HL-60 (cell line): ENCODE results near the gene GAL3ST1.
"Not testable (repeated sequence)": the region's sequence is repeated elsewhere in the genome, so short reads cannot be mapped to it uniquely, and the experiment has no call there.

Source experiments
- DNase-seq, 2 experiments: peaks; one replicate each; pipeline ENCODE4 v3.0.0-alpha.2; 2010 to 2020; ENCODE audit warnings: low read depth in 1 of 2, low spot score in 1 of 2
- H3K27ac ChIP-seq: fragments of 250-450 bp; sonication (Bioruptor Pico); replicated peaks from 2 replicates; pipeline ENCODE4 v1.5.1; 2020; ENCODE audit warnings: mild to moderate bottlenecking, moderate library complexity
- H3K27me3 ChIP-seq: fragments of 250-450 bp; sonication (Bioruptor Pico); 2 replicates; pipeline ENCODE4 v1.5.1; 2021; ENCODE audit warnings: mild to moderate bottlenecking, moderate library complexity; ENCODE audit not compliant: insufficient read depth, poor library complexity, severe bottlenecking
- H3K4me3 ChIP-seq: replicated peaks from 2 replicates; pipeline ENCODE4 v1.5.1; 2011; ENCODE audit warnings: mild to moderate bottlenecking, control low read depth, low read length; ENCODE audit not compliant: insufficient read depth
- GABPA ChIP-seq: IDR thresholded peaks from 2 replicates; pipeline ENCODE4 v1.6.1; 2012; ENCODE audit warnings: low read depth
- POLR2AphosphoS5 ChIP-seq: IDR thresholded peaks from 2 replicates; pipeline ENCODE4 v1.6.1; 2012; ENCODE audit warnings: low read depth
- SPI1 ChIP-seq: IDR thresholded peaks from 2 replicates; pipeline ENCODE4 v1.6.1; 2012; ENCODE audit warnings: low read depth, mild to moderate bottlenecking, borderline replicate concordance
- TF ChIP-seq, protein P1 (sequence below): IDR thresholded peaks from 2 replicates; pipeline ENCODE4 v1.6.1; 2012; ENCODE audit warnings: low read depth; ENCODE audit not compliant: insufficient replicate concordance
- TF ChIP-seq, protein P2 (sequence below): IDR thresholded peaks from one replicate; pipeline ENCODE4 v1.5.1; 2011; ENCODE audit warnings: low read length, control low read depth, inconsistent platforms; ENCODE audit not compliant: insufficient read depth

GAL3ST1 gene

DNA sequence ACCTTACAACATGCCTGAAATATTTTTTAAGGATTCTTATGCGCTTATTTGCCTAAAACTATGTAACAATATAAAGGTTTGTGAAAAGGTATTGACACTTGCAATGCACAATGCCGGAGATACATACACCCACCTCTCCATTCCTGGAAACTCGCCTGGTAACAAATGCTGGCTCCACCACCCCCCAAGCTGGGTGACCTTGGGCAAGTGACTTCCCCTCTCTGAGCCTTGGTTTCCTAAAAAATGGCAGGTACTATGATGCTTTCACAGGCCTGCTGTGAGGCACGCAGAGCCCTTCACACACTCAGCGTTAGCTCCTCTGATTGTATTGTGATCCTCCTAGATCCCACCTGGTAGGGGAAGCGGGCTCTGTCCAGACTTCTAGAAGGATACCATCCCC lies 2.3 kb downstream of the GAL3ST1 start:
- TF ChIP-seq GABPA, result no peak
- TF ChIP-seq POLR2AphosphoS5, result no peak
- TF ChIP-seq, protein P1, sequence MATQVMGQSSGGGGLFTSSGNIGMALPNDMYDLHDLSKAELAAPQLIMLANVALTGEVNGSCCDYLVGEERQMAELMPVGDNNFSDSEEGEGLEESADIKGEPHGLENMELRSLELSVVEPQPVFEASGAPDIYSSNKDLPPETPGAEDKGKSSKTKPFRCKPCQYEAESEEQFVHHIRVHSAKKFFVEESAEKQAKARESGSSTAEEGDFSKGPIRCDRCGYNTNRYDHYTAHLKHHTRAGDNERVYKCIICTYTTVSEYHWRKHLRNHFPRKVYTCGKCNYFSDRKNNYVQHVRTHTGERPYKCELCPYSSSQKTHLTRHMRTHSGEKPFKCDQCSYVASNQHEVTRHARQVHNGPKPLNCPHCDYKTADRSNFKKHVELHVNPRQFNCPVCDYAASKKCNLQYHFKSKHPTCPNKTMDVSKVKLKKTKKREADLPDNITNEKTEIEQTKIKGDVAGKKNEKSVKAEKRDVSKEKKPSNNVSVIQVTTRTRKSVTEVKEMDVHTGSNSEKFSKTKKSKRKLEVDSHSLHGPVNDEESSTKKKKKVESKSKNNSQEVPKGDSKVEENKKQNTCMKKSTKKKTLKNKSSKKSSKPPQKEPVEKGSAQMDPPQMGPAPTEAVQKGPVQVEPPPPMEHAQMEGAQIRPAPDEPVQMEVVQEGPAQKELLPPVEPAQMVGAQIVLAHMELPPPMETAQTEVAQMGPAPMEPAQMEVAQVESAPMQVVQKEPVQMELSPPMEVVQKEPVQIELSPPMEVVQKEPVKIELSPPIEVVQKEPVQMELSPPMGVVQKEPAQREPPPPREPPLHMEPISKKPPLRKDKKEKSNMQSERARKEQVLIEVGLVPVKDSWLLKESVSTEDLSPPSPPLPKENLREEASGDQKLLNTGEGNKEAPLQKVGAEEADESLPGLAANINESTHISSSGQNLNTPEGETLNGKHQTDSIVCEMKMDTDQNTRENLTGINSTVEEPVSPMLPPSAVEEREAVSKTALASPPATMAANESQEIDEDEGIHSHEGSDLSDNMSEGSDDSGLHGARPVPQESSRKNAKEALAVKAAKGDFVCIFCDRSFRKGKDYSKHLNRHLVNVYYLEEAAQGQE, result no peak
- TF ChIP-seq, protein P2, sequence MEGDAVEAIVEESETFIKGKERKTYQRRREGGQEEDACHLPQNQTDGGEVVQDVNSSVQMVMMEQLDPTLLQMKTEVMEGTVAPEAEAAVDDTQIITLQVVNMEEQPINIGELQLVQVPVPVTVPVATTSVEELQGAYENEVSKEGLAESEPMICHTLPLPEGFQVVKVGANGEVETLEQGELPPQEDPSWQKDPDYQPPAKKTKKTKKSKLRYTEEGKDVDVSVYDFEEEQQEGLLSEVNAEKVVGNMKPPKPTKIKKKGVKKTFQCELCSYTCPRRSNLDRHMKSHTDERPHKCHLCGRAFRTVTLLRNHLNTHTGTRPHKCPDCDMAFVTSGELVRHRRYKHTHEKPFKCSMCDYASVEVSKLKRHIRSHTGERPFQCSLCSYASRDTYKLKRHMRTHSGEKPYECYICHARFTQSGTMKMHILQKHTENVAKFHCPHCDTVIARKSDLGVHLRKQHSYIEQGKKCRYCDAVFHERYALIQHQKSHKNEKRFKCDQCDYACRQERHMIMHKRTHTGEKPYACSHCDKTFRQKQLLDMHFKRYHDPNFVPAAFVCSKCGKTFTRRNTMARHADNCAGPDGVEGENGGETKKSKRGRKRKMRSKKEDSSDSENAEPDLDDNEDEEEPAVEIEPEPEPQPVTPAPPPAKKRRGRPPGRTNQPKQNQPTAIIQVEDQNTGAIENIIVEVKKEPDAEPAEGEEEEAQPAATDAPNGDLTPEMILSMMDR, result no peak
- TF ChIP-seq SPI1, result no peak
- Histone ChIP-seq H3K27ac (no peak overlapping the region), H3K27me3 (no peaks in the 10 kb centered on the region), H3K4me3 (no peak overlapping the region)
- DNase-seq, result no peak

DNA sequence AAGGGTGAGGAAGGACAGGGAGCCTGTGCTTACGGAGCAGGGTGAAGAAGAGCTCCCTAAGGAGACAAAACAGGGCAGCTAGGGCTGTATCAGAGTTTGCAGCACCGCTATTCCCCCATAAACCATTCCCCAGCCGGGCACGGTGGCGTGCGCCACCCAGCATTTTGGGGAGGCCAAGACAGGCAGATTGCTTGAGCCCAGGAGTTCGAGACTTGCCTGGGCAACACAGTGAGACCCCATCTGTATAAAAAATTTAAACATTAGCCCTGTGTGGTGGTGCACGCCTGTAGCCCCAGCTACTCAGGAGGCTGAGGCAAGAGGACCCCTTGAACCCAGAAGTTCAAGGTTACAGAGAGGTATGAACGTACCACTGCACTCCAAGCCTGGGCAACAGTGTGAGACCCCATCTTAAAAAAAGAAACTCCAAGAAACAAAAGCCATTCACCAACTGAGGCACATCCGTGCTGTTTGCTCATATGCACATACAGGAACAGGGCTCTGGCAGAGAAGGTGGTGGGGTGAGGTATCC lies 4.7 kb downstream of the GAL3ST1 start:
- Histone ChIP-seq H3K27ac (no peak overlapping the region), H3K4me3 (no peak overlapping the region), H3K27me3 (peaks cover 2% of the 10 kb centered on the region)
- TF ChIP-seq, protein P1, result no peak
- TF ChIP-seq POLR2AphosphoS5 (no peak), SPI1 (no peak), GABPA (no peak)
- TF ChIP-seq, protein P2, result no peak
- no peak for DNase-seq

DNA sequence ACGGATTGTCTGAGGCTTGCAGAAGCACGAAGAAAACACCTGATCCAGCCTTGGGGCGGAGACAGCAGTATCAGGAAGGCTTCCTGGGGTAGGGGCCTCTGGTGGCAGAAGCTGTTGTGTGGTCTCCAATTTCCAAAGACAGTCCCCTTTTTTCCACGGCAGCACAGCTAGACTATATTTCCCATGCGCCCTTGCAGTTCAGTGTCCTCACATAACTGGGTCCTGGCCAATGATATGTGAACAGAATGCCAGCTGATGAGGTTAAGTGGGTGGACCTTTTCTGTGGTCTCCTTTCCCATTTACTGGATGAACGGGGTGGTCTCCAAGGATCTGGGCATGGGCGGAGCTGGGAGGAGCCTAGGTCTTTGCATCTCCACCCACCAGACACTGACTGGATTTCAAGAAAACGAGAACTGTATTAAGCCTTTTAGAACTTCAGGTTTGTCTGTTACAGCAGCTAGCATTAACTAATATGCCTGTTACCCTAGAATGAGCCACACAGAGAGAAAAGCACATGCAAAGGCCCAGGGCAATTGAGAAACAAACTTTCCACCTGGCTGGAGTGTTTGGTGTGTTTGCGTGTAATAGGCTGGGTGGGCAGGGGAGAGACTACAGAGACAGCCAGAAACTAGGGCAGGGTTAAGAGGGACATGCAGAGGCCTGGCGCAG lies 6.2 kb downstream of the GAL3ST1 start:
- Histone ChIP-seq H3K4me3 (no peak overlapping the region), H3K27ac (no peak overlapping the region), H3K27me3 (peaks cover 2% of the 10 kb centered on the region)
- TF ChIP-seq, protein P1, result no peak
- TF ChIP-seq GABPA, result no peak
- TF ChIP-seq POLR2AphosphoS5, result no peak
- TF ChIP-seq, protein P2, result no peak
- no peak for TF ChIP-seq SPI1
- no peak for DNase-seq

DNA sequence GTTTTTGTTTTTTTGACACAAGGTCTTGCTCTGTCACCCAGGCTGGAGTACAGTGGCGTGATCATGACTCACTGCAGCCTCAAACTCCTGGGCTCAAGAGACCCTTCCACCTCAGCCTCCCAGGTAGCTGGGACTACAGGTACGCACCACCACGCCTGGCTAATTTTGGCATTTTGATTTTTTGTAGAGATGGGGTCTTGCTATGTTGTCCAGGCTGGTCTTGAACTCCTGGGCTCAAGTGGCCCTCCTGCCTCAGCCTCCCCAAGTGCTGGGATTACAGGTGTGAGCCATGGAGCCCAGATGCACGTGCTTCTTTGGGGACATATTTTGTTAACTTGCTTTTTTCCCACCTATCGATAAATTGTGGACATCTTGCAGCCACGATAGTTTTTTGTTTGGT lies 7.2 kb downstream of the GAL3ST1 start:
- DNase-seq, H3K27me3 ChIP-seq, H3K4me3 ChIP-seq, H3K27ac ChIP-seq: not testable (repeated sequence)
